Right cardiac atrium (tissue), 5 donors: ENCODE data around the gene FBXL15. TPM values are rescaled to one million over a fixed set of nuclear protein-coding genes. Genes with fewer than 3 reads are reported as not detected.
A peak's percentile ranks its signal among the peaks of the same experiment; 100 is the strongest.

Source experiments
- ATAC-seq, 2 donors: fragments of 200-7000 bp; cut with Tn5 transposase; one replicate each; pipeline versions ENCODE4 v1.8.0 to v1.9.1; 2020; ENCODE audit warnings: moderate library complexity in 2 of 2, mild to moderate bottlenecking in 1 of 2
- DNase-seq, 3 donors: peaks; one replicate each; pipeline ENCODE4 v3.0.0-alpha.2; 2020
- H3K27ac ChIP-seq: one replicate; pipeline ENCODE4 v1.5.1; 2013; ENCODE audit warnings: mild to moderate bottlenecking, low read length, control low read depth, moderate library complexity
- H3K27me3 ChIP-seq: one replicate; pipeline ENCODE4 v1.6.1; 2013; ENCODE audit not compliant: control insufficient read depth, insufficient read depth
- H3K4me1 ChIP-seq: one replicate; pipeline ENCODE4 v1.6.1; 2013; ENCODE audit warnings: low read length; ENCODE audit not compliant: control insufficient read depth, insufficient read depth
- H3K4me3 ChIP-seq: one replicate; pipeline ENCODE4 v1.5.1; 2013; ENCODE audit warnings: low read length, control low read depth
- H3K9me3 ChIP-seq: one replicate; pipeline ENCODE4 v1.6.1; 2013; ENCODE audit warnings: low read length; ENCODE audit not compliant: control insufficient read depth
- WGBS: extraction: QIAGEN DNeasy Blood & Tissue Kit; methylation state at CpG from one replicate; pipeline ENCODE4 v1.1.7; 2013; 5-methylcytosine and 5-hydroxymethylcytosine counted together
- intact Hi-C, 4 donors: fragments of 100-400 bp; cut with DNase I; formaldehyde crosslinking; loops; one replicate each; pipeline versions ENCODE4 v1.11.0 to v1.14.0; 2022 to 2023
- polyA plus RNA-seq: library from polyadenylated mRNA; stranded (reverse); fragments of 200-250 nt; gene quantifications from one replicate; pipeline ENCODE4 v1.2.3, GENCODE V29; 2013
- total RNA-seq, 4 donors: library from RNA; stranded (reverse); fragmentation: NEBNext Ultra II Directional; extraction: Animal tissue kit (Norgen Biotek cat#: 25700); gene quantifications; one replicate each; pipeline ENCODE4 v1.2.1, GENCODE V29; 2021
- donor health status: healthy with polysubstance abuse.
- donor health status: DM: no; HTN: yes; CAD: no.
- donor health status: DM: no; HTN: no; CAD: no.
- donor health status: DM: no; HTN: yes; CAD: no; lungs with severe emphysema.
- donor health status: DM: yes; HTN: yes; CAD: no.

Gene FBXL15
- total and polyA plus RNA-seq, 5 donors = 14.0 to 15.6 (median 14.4) TPM

DNA sequence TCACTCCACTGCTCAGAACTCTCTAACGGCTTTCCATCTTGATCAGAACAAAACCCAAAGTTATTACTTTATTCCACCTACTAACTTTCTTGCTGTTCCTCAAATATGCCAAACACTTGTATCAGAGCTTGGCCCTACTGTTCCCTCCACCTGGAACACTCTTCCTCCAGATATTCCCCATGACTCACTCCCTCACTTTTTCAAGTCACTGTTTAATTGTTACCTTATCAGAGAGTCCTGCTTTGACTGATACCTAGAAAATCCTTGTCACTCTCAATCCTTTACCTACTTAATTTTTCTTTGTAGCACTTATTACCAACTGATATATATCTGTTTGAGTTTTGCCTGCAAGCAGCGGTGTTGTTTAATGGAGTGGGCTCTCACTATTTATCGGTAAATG is 30.7 kb upstream of the FBXL15 start:
- Histone ChIP-seq H3K4me3 (no peak overlapping the region), H3K4me1 (peaks cover under 1% of the 10 kb centered on the region), H3K27me3 (no peaks in the 10 kb centered on the region), H3K9me3 (no peaks in the 10 kb centered on the region), H3K27ac (no peak overlapping the region)
- ATAC-seq (no peak), DNase-seq (no peak)
- intact Hi-C loops = loop anchor here in 1 of 4 donors (10.0 kb wide), 1 partner anchor 195 kb away; no protein-coding TSS in a partner anchor
- 89% methylated on average over 3 of the region's 3 CpGs for WGBS

DNA sequence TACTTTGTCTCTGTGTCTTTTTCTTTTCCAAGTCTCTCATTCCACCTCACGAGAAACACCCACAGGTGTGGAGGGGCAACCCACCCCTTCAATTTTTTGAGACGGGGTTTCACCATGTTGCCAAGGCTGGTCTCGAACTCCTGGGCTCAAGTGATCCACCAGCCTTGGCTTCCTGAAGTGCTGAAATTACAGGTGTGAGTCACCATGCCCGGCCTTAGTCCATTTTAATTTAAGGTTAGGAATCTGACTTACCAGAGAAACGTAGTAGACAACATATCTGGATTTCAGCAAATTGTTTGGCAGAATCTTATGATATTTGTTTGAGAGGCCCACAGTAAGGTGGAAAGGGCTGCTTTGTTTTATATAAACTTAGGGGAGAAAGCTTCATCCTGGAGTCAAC is 28.3 kb upstream of the FBXL15 start:
- ATAC-seq = no peak
- Histone ChIP-seq H3K9me3 (no peaks in the 10 kb centered on the region), H3K4me3 (no peak overlapping the region), H3K27me3 (no peaks in the 10 kb centered on the region), H3K4me1 (peaks cover 2% of the 10 kb centered on the region), H3K27ac (no peak overlapping the region)
- intact Hi-C loops = loop anchor here in 1 of 4 donors (10.0 kb wide), 1 partner anchor 192 kb away; no protein-coding TSS in a partner anchor
- WGBS = 86% methylated on average over 5 of the region's 5 CpGs
- no peak for DNase-seq

DNA sequence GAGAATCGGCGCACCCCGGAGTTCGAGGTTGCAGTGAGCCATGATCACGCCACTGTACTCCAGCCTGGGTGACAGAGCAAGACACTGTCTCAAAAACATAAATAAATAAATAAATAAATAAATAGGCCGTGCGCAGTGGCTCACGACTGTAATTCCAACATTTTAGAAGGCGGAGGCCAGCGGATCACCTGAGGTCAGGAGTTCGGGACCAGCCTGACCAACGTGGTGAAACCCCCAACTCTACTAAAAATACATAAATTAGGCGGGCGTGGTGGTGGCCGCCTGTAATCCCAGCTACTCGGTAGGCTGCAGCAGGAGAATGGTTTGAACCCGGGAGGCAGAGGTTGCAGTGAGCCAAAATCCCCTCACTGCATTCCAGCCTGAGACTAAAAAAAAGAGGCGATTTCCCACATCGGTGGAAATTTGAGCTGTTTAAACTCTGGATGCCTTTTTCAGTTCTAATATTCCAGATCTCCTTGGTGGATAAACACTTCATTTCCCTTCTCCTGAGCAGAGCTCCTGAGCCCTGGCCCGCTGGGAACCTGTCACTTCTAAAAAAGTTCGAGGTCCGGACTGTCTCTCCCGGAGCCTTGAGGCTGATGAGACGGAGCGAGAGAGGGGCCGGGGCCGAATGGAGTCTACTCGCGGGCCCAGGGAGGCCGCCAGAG is 27.1 kb upstream of the FBXL15 start:
- Histone ChIP-seq H3K27ac (peak overlapping the region; percentile 97), H3K4me3 (peak overlapping the region; percentile 78), H3K27me3 (no peaks in the 10 kb centered on the region), H3K9me3 (no peaks in the 10 kb centered on the region), H3K4me1 (peaks cover 2% of the 10 kb centered on the region)
- DNase-seq = no peak
- 36% methylated on average over 30 of the region's 30 CpGs for WGBS
- ATAC-seq = no peak
- intact Hi-C loops = loop anchor here in 1 of 4 donors (10.0 kb wide), 1 partner anchor 191 kb away; no protein-coding TSS in a partner anchor

DNA sequence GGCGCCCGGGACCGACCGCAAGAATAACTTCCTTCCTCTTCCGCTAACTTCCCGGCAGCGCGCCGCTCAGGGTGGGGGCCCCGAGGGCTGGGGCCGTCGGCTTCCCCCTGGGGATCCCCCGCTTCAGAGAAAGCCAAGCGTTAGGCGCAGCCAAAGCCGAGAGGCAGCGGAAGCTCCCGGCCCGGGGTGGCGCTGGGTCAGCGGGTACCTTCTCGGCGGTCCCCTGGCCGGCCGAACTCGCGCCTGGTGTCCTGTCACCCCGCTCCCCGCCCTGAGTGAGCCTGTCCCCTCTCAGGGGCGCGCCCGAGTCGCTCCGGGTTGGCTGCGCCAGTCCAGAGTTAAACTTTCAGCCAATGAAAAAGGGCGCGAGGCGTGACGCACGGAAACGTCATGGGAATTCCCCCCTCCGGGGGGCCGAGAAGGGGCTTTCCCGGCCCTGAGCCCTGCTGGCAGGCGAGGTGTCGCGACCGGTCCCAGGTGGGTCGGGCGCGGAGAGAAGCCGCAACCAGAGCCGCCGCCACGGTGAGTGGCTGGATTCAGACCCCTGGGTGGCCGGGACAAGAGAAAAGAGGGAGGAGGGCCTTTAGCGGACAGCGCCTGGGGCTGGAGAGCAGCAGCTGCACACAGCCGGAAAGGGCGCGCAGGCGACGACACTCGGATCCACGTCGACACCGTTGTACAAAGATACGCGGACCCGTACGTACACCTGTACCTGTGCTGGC is 26.4 kb upstream of the FBXL15 start:
- intact Hi-C loops = loop anchor here in 1 of 4 donors (10.0 kb wide), 1 partner anchor 191 kb away; no protein-coding TSS in a partner anchor
- peaks cover 2% of the 10 kb centered on the region for H3K4me1 ChIP-seq
- no peaks in the 10 kb centered on the region for H3K9me3 ChIP-seq
- H3K27ac ChIP-seq = peak overlapping the region; percentile 97
- H3K4me3 ChIP-seq = peak overlapping the region; percentile 78
- DNase-seq = peak; percentile 97 to 98 (median 97)
- WGBS = under 1% methylated on average over 71 of the region's 71 CpGs
- peak; percentile 94 to 95 for ATAC-seq
- H3K27me3 ChIP-seq = no peaks in the 10 kb centered on the region

DNA sequence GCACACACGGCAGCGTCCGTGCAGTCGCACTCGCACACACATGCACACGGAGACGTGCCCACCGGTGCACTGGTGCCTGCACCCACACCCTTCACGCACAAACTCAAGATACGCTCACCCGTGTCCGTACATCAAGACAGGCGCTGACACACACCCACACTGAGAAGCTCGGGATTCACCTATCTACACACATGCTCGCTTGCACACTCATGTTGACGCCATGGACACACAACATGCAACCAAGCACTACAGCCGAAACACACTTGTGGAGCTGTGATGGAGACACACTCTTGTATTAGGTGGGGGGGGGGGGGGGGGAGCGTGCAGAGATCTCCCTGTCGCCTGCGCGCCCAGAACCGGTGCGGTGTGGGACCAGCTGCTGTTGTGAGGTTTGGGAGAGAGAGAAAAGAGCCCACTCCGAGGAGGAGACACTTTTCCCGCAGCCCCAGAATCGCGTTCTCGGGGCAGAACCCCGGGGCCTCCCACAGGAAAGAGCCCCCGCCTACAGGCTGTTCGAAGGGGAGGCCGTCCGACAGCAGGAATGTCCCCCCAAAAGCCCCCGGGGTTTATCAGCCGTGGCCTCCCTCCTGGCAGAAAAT is 25.7 kb upstream of the FBXL15 start:
- Histone ChIP-seq H3K27ac (peak overlapping the region; percentile 97), H3K4me3 (peak overlapping the region; percentile 78), H3K9me3 (no peaks in the 10 kb centered on the region), H3K27me3 (no peaks in the 10 kb centered on the region), H3K4me1 (peaks cover 2% of the 10 kb centered on the region)
- DNase-seq (no peak), ATAC-seq (peak in 1 of 2 donors; percentile 0)
- intact Hi-C loops = loop anchor here in 2 of 4 donors (5.0 to 10.0 kb wide), 3 partner anchors 168 to 190 kb away; partner anchors contain the start of gene ELOVL3 (in 1 of the 2)
- under 1% methylated on average over 35 of the region's 35 CpGs for WGBS

DNA sequence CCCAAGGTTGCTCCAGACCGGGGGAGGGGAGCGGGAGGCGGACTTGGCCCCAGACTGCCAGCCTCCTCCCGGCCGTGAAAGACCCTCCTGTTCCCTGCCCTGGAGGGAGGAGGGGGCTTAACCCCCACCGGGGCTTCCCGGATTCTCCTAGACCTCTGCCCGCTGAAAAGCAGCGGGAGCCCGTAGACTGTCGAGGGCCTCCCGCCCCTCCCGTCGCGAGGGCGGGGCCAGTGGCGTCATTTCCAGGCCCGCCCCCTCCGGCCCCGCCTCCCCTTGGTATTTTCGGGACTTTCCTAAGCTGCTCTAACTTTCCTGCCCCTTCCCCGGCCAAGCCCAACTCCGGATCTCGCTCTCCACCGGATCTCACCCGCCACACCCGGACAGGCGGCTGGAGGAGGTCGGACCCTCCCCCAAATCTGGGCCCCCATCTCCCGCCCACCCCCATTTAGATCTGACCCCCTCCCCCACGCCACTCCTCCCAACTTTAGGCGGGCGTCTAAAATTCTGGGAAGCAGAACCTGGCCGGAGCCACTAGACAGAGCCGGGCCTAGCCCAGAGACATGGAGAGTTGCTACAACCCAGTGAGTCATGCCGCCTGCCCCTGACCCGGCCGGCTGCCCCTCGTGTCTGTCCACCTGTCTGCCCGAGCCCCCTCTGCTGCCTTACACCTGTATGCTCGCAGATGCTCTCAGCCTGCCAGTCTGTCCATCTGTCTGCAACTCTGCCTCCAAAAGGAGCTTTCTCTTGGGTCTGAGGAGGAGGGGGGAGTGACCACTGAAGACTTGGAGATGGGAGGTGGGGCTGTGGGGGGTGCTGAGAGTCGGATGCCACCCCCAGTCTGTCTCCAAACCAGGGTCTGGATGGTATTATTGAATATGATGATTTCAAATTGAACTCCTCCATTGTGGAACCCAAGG is 25.0 kb upstream of the FBXL15 start, which contains the start of gene NFKB2:
Gene NFKB2, plus strand, starts transcription at position 306 of the 917 bp plus-strand sequence. Its CDS starts 255 bp downstream, at position 561.
- H3K4me1 ChIP-seq = peaks cover 2% of the 10 kb centered on the region
- H3K27ac ChIP-seq = peak within 1 kb of the TSS; percentile 97
- under 1% methylated on average over 42 of the region's 42 CpGs for WGBS
- peak; percentile 76 to 79 for ATAC-seq
- DNase-seq = peak; percentile 90 to 96 (median 95)
- H3K9me3 ChIP-seq = no peaks in the 10 kb centered on the region
- H3K27me3 ChIP-seq = no peaks in the 10 kb centered on the region
- H3K4me3 ChIP-seq = peak within 1 kb of the TSS; percentile 78
- intact Hi-C loops = loop anchor here in 2 of 4 donors (5.0 to 10.0 kb wide), 3 partner anchors 168 to 189 kb away; partner anchors contain the start of gene ELOVL3 (in 1 of the 2)

DNA sequence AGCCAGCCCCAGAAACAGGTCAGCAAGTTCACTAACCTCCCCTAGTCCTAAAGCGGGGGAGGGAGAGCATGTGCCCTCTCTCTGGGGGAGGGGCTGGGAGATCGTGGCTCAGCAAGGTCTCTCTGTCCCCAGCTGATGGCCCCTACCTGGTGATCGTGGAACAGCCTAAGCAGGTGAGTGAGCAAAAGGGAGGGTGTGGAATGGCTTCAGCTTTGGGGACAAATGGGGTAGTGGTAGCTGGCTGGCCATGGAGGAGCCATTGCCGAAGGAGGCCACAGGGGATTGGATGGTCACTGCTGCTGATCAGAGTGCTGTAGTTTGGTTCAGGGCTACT is 24.4 kb upstream of the FBXL15 start:
- WGBS = 55% methylated on average over 4 of the region's 4 CpGs
- no peaks in the 10 kb centered on the region for H3K9me3 ChIP-seq
- DNase-seq (peak in 1 of 3 donors; percentile 46), ATAC-seq (no peak)
- intact Hi-C loops = loop anchor here in 2 of 4 donors (5.0 to 10.0 kb wide), 3 partner anchors 169 to 189 kb away; partner anchors contain the start of gene ELOVL3 (in 1 of the 2)
- H3K27me3 ChIP-seq = no peaks in the 10 kb centered on the region
- peak overlapping the region; percentile 78 for H3K4me3 ChIP-seq
- no peak overlapping the region for H3K27ac ChIP-seq
- peaks cover 2% of the 10 kb centered on the region for H3K4me1 ChIP-seq

DNA sequence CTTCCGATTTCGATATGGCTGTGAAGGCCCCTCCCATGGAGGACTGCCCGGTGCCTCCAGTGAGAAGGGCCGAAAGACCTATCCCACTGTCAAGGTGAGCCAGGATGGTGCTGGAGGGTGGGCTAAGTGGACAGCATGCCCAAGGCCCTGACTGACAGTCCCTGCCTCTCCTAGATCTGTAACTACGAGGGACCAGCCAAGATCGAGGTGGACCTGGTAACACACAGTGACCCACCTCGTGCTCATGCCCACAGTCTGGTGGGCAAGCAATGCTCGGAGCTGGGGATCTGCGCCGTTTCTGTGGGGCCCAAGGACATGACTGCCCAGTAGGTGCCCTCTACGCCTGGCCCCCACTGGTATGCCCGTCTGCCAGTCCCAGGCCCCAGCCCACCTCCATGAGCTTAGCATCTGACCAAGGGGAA is 23.9 kb upstream of the FBXL15 start:
- Histone ChIP-seq H3K9me3 (no peaks in the 10 kb centered on the region), H3K4me3 (no peak overlapping the region), H3K4me1 (peaks cover 2% of the 10 kb centered on the region), H3K27me3 (no peaks in the 10 kb centered on the region), H3K27ac (no peak overlapping the region)
- DNase-seq (peak in 2 of 3 donors; percentile 41 to 51), ATAC-seq (no peak)
- intact Hi-C loops = loop anchor here in 2 of 4 donors (5.0 to 10.0 kb wide), 3 partner anchors 169 to 188 kb away; partner anchors contain the start of gene ELOVL3 (in 1 of the 2)
- WGBS = 85% methylated on average over 12 of the region's 12 CpGs

DNA sequence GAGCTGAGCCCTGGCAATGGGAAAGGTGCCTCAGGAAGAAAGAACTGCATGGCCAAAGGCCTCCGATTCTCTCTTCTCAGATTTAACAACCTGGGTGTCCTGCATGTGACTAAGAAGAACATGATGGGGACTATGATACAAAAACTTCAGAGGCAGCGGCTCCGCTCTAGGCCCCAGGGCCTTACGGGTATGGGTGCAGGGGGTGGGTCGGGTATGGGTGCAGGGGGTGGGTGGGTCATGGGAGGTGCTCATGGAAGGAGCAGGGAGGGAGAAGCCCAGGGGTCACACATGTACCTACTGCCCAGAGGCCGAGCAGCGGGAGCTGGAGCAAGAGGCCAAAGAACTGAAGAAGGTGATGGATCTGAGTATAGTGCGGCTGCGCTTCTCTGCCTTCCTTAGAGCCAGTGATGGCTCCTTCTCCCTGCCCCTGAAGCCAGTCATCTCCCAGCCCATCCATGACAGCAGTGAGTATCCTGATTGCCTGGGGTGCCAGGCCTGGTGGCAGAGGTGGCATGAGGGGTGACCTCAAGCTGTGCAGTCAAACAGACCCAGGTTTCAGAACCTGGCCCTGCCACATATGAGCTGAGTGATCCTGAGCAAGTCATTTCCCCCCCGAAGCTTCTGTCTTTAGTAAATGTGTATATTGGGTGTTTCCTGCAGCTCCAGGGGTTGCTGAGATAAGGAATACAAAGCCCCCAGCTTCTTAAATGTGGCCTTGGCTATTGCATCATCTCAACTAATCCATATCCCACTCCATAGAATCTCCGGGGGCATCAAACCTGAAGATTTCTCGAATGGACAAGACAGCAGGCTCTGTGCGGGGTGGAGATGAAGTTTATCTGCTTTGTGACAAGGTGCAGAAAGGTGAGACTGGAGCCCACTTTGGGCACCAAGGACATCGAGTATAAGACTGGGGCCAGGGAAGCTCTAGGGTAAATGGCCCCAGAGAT is 23.1 kb upstream of the FBXL15 start:
- Histone ChIP-seq H3K4me3 (no peak overlapping the region), H3K27me3 (no peaks in the 10 kb centered on the region), H3K27ac (no peak overlapping the region), H3K9me3 (no peaks in the 10 kb centered on the region), H3K4me1 (peaks cover 2% of the 10 kb centered on the region)
- intact Hi-C loops = loop anchor here in 2 of 4 donors (5.0 to 10.0 kb wide), 3 partner anchors 170 to 187 kb away; partner anchors contain the start of gene ELOVL3 (in 1 of the 2)
- DNase-seq (peak in 2 of 3 donors; percentile 34 to 51), ATAC-seq (no peak)
- WGBS = 93% methylated on average over 14 of the region's 14 CpGs
